Measurements from ENCODE around the gene UCP3. TPM values are rescaled to one million over a fixed set of nuclear protein-coding genes. Genes with fewer than 3 reads are reported as not detected.

UCP3 gene
- total RNA-seq, 1 experiment from 2014 or later: 1.3 TPM

DNA sequence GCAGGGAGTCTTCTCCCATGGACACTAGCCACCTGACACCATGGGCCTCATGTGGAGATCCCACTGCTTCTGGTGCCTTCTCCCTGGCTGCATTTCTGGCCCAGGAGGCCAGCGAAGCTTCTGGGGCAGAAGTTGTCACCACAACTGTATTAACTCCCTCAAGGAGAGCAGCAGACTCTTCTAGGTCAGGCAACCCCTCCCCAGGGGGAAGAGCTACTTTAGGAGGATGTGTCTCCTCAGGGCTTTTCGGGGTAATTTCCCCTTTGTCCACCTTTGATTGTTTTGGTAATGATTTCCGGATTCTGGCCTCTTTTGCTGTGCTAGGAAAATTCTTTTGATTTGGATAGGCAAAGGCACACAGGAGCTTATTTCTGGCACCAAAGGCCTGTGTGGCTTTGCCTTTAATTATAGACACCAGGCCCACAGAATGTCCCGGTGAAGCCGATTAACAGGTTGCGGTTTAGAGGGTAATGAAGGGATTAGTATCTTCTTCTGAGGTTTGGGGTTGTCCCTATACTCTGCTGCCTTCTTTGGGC, 17.3 kb downstream of the UCP3 start:
- DNase-seq (ENCODE audit: low read depth, low spot score) (no peak), ATAC-seq (no peak)
- H3K9me2 ChIP-seq (ENCODE audit: insufficient read depth): no peaks in the 10 kb centered on the region
- H3K27ac ChIP-seq (ENCODE audit: low read depth, low read length): no peak overlapping the region
- H3K4me2 ChIP-seq (ENCODE audit: low read length): no peak overlapping the region
- intact Hi-C loops (cut with micrococcal nuclease): no loop called here
- POLR2A ChIA-PET: no interaction called here
- H2AFZ ChIP-seq (ENCODE audit: low read depth, low read length, poor library complexity, severe bottlenecking): no peak overlapping the region
- no peaks in the 10 kb centered on the region for H3K79me2 ChIP-seq (ENCODE audit: insufficient read depth, low read length)
- H4K20me1 ChIP-seq (ENCODE audit: insufficient read depth): no peaks in the 10 kb centered on the region
- H3K4me3 ChIP-seq (replicated peaks in 1 of 2; ENCODE audit: low read depth in 1 of 2, low read length in 2 of 2): no peak overlapping the region
- no TSS peak for BruUV-seq (replicated peaks)
- CTCF ChIA-PET: no interaction called here
- no peak for TF ChIP-seq RAD21 (IDR thresholded peaks at IDR 0.05; ENCODE audit: low read depth)
- no peak for TF ChIP-seq ZNF274 (IDR thresholded peaks at IDR 0.05; ENCODE audit: low read depth, low read length)
- TF ChIP-seq ZFX (IDR thresholded peaks at IDR 0.05): no peak
- no peak for TF ChIP-seq CBX3 (IDR thresholded peaks at IDR 0.05; ENCODE audit: low read depth)
- TF ChIP-seq, protein P1, sequence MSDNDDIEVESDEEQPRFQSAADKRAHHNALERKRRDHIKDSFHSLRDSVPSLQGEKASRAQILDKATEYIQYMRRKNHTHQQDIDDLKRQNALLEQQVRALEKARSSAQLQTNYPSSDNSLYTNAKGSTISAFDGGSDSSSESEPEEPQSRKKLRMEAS (IDR thresholded peaks at IDR 0.05): no peak
- no peak for TF ChIP-seq CEBPB (IDR thresholded peaks at IDR 0.05; ENCODE audit: low read depth)
- TF ChIP-seq FOSL1 (IDR thresholded peaks at IDR 0.05; ENCODE audit: low read depth): no peak
- TF ChIP-seq SRF (IDR thresholded peaks at IDR 0.05; ENCODE audit: low read depth): no peak
- no peak for TF ChIP-seq POLR2A (IDR thresholded peaks at IDR 0.05; ENCODE audit: borderline replicate concordance, extremely low read depth, insufficient read depth, insufficient read length)
- TF ChIP-seq YY1 (IDR thresholded peaks at IDR 0.05; ENCODE audit: extremely low read depth, insufficient replicate concordance, low read depth, low read length): no peak
- no peak for TF ChIP-seq ELF1 (IDR thresholded peaks at IDR 0.05; ENCODE audit: borderline replicate concordance, low read depth)
- no peak for TF ChIP-seq JUND (IDR thresholded peaks at IDR 0.05)
- TF ChIP-seq, protein P2, sequence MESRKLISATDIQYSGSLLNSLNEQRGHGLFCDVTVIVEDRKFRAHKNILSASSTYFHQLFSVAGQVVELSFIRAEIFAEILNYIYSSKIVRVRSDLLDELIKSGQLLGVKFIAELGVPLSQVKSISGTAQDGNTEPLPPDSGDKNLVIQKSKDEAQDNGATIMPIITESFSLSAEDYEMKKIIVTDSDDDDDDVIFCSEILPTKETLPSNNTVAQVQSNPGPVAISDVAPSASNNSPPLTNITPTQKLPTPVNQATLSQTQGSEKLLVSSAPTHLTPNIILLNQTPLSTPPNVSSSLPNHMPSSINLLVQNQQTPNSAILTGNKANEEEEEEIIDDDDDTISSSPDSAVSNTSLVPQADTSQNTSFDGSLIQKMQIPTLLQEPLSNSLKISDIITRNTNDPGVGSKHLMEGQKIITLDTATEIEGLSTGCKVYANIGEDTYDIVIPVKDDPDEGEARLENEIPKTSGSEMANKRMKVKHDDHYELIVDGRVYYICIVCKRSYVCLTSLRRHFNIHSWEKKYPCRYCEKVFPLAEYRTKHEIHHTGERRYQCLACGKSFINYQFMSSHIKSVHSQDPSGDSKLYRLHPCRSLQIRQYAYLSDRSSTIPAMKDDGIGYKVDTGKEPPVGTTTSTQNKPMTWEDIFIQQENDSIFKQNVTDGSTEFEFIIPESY (IDR thresholded peaks at IDR 0.05; ENCODE audit: extremely low read depth, insufficient replicate concordance, low read length): no peak
- TF ChIP-seq, protein P3, sequence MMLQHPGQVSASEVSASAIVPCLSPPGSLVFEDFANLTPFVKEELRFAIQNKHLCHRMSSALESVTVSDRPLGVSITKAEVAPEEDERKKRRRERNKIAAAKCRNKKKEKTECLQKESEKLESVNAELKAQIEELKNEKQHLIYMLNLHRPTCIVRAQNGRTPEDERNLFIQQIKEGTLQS (IDR thresholded peaks at IDR 0.05): no peak
- no peak for TF ChIP-seq SP1 (IDR thresholded peaks at IDR 0.05; ENCODE audit: low read depth)
- no peaks in the 10 kb centered on the region for H3K9me3 ChIP-seq (ENCODE audit: control insufficient read depth in 1 of 2, insufficient read depth in 1 of 2, low read depth in 1 of 2, low read length in 2 of 2)
- no peaks in the 10 kb centered on the region for H3K36me3 ChIP-seq (ENCODE audit: control insufficient read depth in 1 of 2, insufficient read depth in 2 of 2, low read length in 2 of 2)
- no peak overlapping the region for H3K9ac ChIP-seq (ENCODE audit: low read length)
- no peaks in the 10 kb centered on the region for H3K4me1 ChIP-seq (ENCODE audit: control insufficient read depth in 1 of 2, insufficient read depth in 2 of 2, low read length in 2 of 2)
- no peaks in the 10 kb centered on the region for H3K27me3 ChIP-seq (ENCODE audit: insufficient read depth, low read length)
- RAD21 ChIA-PET (ENCODE audit: low non-redundant PET in 1 of 2, low total read pairs in 2 of 2, uncharacterized antibody in 2 of 2, unreplicated experiment in 2 of 2): no interaction called here

Data from HCT116 (cell line).